ENCODE measurements around the gene MGAT2. TPM values are rescaled to one million over a fixed set of nuclear protein-coding genes. Genes with fewer than 3 reads are reported as not detected.

MGAT2 gene
- 26.9 and 27.3 TPM in 2 replicates for total RNA-seq (2014; rRNA removed; shearing (Covaris generic))

DNA sequence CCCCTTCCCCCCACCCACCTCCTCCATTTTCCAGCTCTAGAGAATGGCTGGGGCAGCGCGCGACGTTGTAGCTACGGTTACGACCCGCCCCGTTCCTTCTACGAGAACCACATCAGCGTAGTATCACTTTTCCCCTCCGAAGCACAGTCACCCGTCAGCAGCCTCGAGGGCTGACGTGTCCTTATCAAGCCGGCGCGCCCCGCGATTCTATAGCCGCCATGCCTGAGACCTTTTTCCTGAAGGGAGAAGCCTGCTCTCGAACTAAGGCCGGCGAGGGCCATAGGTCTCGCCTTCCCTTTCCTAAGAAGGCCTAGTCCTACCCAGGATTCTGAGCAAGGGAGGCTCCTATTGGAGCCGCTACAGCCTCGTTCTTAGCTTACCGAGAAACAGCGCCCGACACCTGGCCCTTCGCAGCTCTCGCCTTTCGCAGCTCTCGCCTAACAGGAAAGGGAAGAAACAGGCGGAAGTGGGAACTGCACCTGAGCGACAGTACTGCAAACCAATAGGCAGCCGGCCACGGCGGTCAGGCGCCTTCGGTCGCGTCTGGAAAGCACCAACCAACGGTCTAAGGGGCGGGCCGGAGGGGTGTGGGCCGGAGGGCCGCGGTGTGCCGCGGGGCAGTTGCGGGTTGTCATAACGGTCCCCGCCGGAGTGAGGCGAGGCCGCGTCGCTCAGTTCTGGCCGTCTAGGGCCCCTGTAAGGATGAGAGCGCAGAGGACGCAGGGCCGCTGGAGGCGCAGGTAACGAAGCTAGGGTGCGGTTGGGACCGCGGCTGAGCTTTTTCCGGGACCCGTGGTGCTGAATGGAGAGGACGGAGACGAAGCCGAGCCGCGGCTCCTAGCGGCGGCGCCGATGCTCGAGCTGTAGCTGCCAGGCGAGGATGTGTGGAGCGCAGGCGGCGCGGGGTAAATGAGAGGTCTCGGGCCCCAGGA, at the start of gene MGAT2, which contains the start of gene RPL36AL:
Gene MGAT2 (plus strand): TSS at position 618 of the 932 bp plus-strand sequence. CDS start 470 bp downstream, outside the sequence.
Gene RPL36AL (minus strand): TSS at position 445 of the 932 bp plus-strand sequence. CDS start 1,522 bp downstream, outside the sequence.

DNA sequence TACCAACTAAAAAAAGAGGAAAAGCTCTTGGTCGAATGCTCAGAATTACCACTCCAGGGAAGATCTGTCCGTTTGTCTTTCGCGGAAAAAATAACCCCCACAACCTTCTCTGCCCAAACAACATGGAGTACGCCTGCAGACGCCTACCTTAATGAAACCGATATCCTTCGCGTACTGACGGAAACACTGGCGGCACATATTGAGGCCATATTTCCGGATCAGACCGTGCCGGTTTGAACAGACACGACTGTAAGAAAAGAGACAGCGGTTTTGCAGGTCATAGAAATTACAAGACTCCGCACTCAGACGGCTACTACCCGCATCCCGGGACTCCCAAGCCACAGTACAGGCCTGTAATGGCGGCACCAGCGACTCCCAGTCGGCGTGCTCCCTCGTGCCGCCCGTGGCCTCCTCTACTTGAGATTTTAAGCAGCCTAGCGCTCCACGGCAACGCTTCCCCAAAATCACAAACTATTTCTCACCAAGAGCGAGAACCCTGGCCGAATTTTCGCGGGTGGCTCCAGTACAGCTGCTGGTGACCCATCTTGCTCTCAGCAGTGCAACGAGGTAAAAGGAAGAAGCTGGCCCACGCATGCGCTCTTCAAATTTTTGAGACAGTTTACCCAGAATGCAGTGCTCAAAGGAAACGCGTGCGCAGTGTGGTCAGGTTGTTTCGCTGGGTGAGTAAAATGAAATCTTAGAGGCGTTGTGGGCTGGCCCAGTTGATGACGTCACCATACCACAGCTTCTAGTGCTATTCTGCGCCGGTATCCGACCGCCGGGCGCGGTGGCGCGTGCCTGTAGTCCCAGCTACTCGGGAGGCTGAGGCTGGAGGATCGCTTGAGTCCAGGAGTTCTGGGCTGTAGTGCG, 34.6 kb upstream of the MGAT2 start, which contains the start of gene RPS29:
Gene RPS29 (minus strand): TSS at position 578 of the 870 bp plus-strand sequence. CDS start 34 bp downstream, at position 544.

DNA sequence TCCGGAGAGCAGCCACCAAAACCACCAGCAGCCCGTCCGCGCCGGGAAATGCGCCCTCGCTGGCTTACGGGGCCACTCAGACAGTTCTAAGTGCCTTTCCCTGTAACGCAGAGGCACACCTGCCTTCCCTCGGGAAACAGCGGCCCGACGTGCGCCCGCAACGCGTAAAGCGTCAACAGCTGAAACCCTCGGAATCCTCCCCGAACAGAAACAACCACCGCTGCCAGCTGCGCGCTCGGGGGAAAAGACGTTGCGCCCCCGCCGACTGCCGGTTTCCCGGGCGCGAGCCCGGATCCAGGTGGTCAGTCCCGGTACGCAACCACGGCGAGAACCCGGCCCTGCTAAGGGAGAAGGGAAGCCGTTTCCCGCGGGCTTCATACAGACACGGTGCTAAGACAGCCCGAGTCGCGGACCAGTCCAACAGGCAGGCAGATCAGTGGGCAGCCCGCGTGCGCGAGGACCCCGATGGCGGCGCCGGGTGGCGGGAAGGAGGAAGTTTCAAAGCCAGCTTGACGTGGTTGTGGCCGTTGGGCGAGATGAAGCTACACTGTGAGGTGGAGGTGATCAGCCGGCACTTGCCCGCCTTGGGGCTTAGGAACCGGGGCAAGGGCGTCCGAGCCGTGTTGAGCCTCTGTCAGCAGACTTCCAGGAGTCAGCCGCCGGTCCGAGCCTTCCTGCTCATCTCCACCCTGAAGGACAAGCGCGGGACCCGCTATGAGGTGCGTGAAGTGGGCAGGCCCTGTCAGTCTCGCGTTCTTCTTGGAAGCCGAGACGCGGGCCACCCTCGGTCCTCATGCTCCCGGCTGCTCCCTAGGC, 21.9 kb upstream of the MGAT2 start, which contains the start of gene LRR1:
Gene LRR1 (plus strand): TSS at position 456 of the 816 bp plus-strand sequence. CDS start 81 bp downstream, at position 537.

DNA sequence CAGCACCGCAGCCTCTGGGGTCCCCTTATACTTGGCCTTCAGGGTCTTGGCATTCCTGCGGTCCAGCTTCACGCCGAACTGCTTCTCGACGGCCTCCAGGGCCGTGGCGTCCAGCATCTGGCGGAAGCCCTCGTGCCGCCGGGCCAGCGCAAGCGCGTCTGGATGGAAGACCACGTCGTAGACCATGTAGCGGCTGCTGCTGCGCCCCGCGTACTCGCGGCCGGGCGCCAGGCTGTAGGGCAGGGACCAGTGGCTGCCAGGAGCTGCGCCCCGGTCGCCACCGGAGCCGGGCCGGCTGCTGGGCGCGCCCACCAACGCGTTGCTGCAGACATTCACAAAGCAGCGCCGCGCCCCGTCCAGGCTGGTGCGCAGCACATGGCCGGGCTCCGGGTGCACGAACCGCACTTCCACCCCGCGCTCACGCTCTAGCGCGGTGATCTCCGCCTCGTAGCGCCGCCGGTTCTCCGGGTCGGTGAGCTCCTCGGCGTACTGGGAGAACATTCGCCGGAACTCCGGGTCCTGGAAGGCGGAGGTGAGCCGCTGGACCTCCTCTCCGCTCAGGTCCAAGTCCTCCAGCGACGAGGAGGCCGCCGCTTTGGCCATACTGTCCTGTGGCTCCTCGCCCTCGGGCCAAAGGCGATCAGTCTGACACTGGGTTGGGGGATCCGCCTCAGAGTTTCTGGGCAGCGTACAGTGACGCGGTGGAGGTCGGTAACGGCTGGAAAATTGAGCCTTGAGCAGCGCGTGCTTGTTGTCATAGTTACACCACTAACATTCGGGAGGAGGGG, 14.1 kb downstream of the MGAT2 start, which contains the start of gene DNAAF2:
Gene DNAAF2 (minus strand): TSS at position 698 of the 788 bp plus-strand sequence. CDS start 95 bp downstream, at position 603.

Small RNA genes lying within 50 kb of the gene (small RNA-seq; reads per million reads assigned to genes)
- gene AL139099.3: not detected
- not detected for gene AL139099.4
- not detected for gene RF00019

Other genes with a start within 250 kb of the MGAT2 start
- gene RPS29, start 34.4 kb upstream of the MGAT2 start, total RNA-seq (2014; rRNA removed; shearing (Covaris generic)): 1,204 and 1,314 TPM in 2 replicates
- 23.2 and 25.0 TPM in 2 replicates for gene LRR1, start 21.9 kb upstream of the MGAT2 start, total RNA-seq (2014; rRNA removed; shearing (Covaris generic))
- gene RPL36AL, start 173 bp upstream of the MGAT2 start, total RNA-seq (2014; rRNA removed; shearing (Covaris generic)): 290 and 329 TPM in 2 replicates
- gene DNAAF2, start 14.4 kb downstream of the MGAT2 start, total RNA-seq (2014; rRNA removed; shearing (Covaris generic)): 12.9 and 17.6 TPM in 2 replicates
- 11.4 and 13.8 TPM in 2 replicates for gene POLE2, start 67.4 kb downstream of the MGAT2 start, total RNA-seq (2014; rRNA removed; shearing (Covaris generic))
- gene KLHDC1, start 72.3 kb downstream of the MGAT2 start, total RNA-seq (2014; rRNA removed; shearing (Covaris generic)): 0.68 and 0.80 TPM in 2 replicates
- gene KLHDC2, start 147.4 kb downstream of the MGAT2 start, total RNA-seq (2014; rRNA removed; shearing (Covaris generic)): 44.6 and 46.9 TPM in 2 replicates
- 32.3 and 35.5 TPM in 2 replicates for gene NEMF, start 232.0 kb downstream of the MGAT2 start, total RNA-seq (2014; rRNA removed; shearing (Covaris generic))